HCT116 (cell line): ENCODE measurements around the gene CELF2. TPM values are rescaled to one million over a fixed set of nuclear protein-coding genes. Genes with fewer than 3 reads are reported as not detected.

Experiments used
- ATAC-seq: fragments of 200-7000 bp; cut with Tn5 transposase; 2 replicates; pipeline ENCODE4 v1.9.1; 2020; ENCODE audit warnings: mild to moderate bottlenecking, moderate library complexity
- BruUV-seq: library from RNA; stranded (reverse); fragments of 400-500 nt; replicated peaks from 2 replicates; lab custom pipeline; 2021; lab: Mats Ljungman, UMichigan
- CTCF ChIA-PET: fragments of 300-600 bp; sonication (Branson Sonifier 250); formaldehyde crosslinking; loops from one replicate; lab custom pipeline; 2021; ENCODE audit warnings: antibody characterized with exemption; lab: Charles Lee
- POLR2A ChIA-PET: fragments of 300-600, 350-600 bp; sonication (Branson Sonifier 250); formaldehyde crosslinking; loops from one replicate; lab custom pipeline; 2021; ENCODE audit warnings: antibody characterized with exemption; lab: Charles Lee
- RAD21 ChIA-PET, 2 experiments: fragments of 300-600 bp; sonication (Branson Sonifier 250); formaldehyde crosslinking; loops; one replicate each; lab custom pipeline; 2023; ENCODE audit warnings: low total read pairs in 2 of 2; ENCODE audit not compliant: uncharacterized antibody in 2 of 2, unreplicated experiment in 2 of 2, low non-redundant PET in 1 of 2; lab: Charles Lee
- DNase-seq: peaks from one replicate; pipeline ENCODE4 v3.0.0-alpha.2; 2010; ENCODE audit warnings: low read depth, low spot score
- H2AFZ ChIP-seq: fragments of 200-600 bp; shearing (Covaris generic), sonication (generic); 2 replicates; pipeline ENCODE4 v1.6.1; 2017; ENCODE audit warnings: low read depth, mixed run types, mixed read lengths, antibody characterized with exemption, low read length; ENCODE audit not compliant: poor library complexity, severe bottlenecking
- H3K27ac ChIP-seq: 2 replicates; pipeline ENCODE4 v1.5.1; 2012; ENCODE audit warnings: low read depth, low read length
- H3K27me3 ChIP-seq: fragments of 200-600 bp; sonication (generic); 2 replicates; pipeline ENCODE4 v1.6.1; 2016; ENCODE audit warnings: mixed run types, low read length, mixed read lengths; ENCODE audit not compliant: insufficient read depth
- H3K36me3 ChIP-seq, 2 experiments: fragments of 200-500 bp in 1 of 2; fragments of 200-600 bp in 1 of 2; sonication (Bioruptor generic) in 1 of 2; sonication (generic) in 1 of 2; 2 replicates each; pipeline versions ENCODE4 v1.5.1 to v1.6.1; 2014 to 2016; ENCODE audit warnings: low read length in 2 of 2, inconsistent platforms in 1 of 2, mixed read lengths in 1 of 2, mixed run types in 1 of 2; ENCODE audit not compliant: insufficient read depth in 2 of 2, control insufficient read depth in 1 of 2
- H3K4me1 ChIP-seq, 2 experiments: fragments of 200-600 bp in 1 of 2; sonication (generic) in 1 of 2; 2 replicates each; pipeline versions ENCODE4 v1.5.1 to v1.6.1; 2012 to 2017; ENCODE audit warnings: low read length in 2 of 2, inconsistent platforms in 1 of 2, mild to moderate bottlenecking in 1 of 2, mixed read lengths in 1 of 2, mixed run types in 1 of 2, moderate library complexity in 1 of 2; ENCODE audit not compliant: insufficient read depth in 2 of 2, control insufficient read depth in 1 of 2
- H3K4me2 ChIP-seq: fragments of 200-600 bp; sonication (generic); 2 replicates; pipeline ENCODE4 v1.6.1; 2017; ENCODE audit warnings: mixed run types, low read length, mixed read lengths
- H3K4me3 ChIP-seq, 2 experiments: fragments of 200-600 bp in 1 of 2; sonication (generic) in 1 of 2; replicated peaks in 1 of 2; 2 replicates each; pipeline ENCODE4 v1.5.1; 2011 to 2016; ENCODE audit warnings: low read length in 2 of 2, control low read depth in 1 of 2, low read depth in 1 of 2, mild to moderate bottlenecking in 1 of 2, mixed read lengths in 1 of 2, mixed run types in 1 of 2
- H3K79me2 ChIP-seq: fragments of 200-600 bp; sonication (generic); 2 replicates; pipeline ENCODE4 v1.6.1; 2017; ENCODE audit warnings: mild to moderate bottlenecking, mixed run types, low read length, moderate library complexity, mixed read lengths; ENCODE audit not compliant: insufficient read depth
- H3K9ac ChIP-seq: fragments of 200-600 bp; sonication (generic); 2 replicates; pipeline ENCODE4 v1.6.1; 2016; ENCODE audit warnings: low read length, mixed read lengths
- H3K9me2 ChIP-seq: fragments of 200-600 bp; sonication (generic), shearing (Covaris generic); 2 replicates; pipeline ENCODE4 v1.6.1; 2017; ENCODE audit warnings: mixed run types, mild to moderate bottlenecking, moderate library complexity; ENCODE audit not compliant: insufficient read depth
- H3K9me3 ChIP-seq, 2 experiments: fragments of 200-500 bp in 1 of 2; fragments of 200-600 bp in 1 of 2; sonication (Bioruptor generic) in 1 of 2; sonication (generic) in 1 of 2; 2 replicates each; pipeline ENCODE4 v1.6.1; 2014 to 2017; ENCODE audit warnings: low read length in 2 of 2, mixed read lengths in 2 of 2, inconsistent platforms in 1 of 2, low read depth in 1 of 2, mild to moderate bottlenecking in 1 of 2, mixed run types in 1 of 2, moderate library complexity in 1 of 2; ENCODE audit not compliant: control insufficient read depth in 1 of 2, insufficient read depth in 1 of 2
- H4K20me1 ChIP-seq: fragments of 200-600 bp; sonication (generic), shearing (Covaris generic); 2 replicates; pipeline ENCODE4 v1.6.1; 2017; ENCODE audit warnings: mixed run types, mild to moderate bottlenecking, moderate library complexity; ENCODE audit not compliant: insufficient read depth
- CBX3 ChIP-seq: IDR thresholded peaks from 2 replicates; pipeline ENCODE4 v1.6.1; 2012; ENCODE audit warnings: low read depth
- CEBPB ChIP-seq: IDR thresholded peaks from 2 replicates; pipeline ENCODE4 v1.6.1; 2012; ENCODE audit warnings: low read depth
- ELF1 ChIP-seq: IDR thresholded peaks from 2 replicates; pipeline ENCODE4 v1.6.1; 2012; ENCODE audit warnings: low read depth, borderline replicate concordance
- EZH2 ChIP-seq: fragments of 200-600 bp; sonication (generic); IDR thresholded peaks from 2 replicates; pipeline ENCODE4 v1.6.1; 2017; ENCODE audit warnings: antibody characterized with exemption, mixed run types
- EZH2phosphoT487 ChIP-seq: fragments of 200-600 bp; IDR thresholded peaks from 2 replicates; pipeline ENCODE4 v1.6.1; 2018; ENCODE audit warnings: antibody characterized with exemption, borderline replicate concordance
- FOSL1 ChIP-seq: IDR thresholded peaks from 2 replicates; pipeline ENCODE4 v1.6.1; 2012; ENCODE audit warnings: low read depth
- JUND ChIP-seq: IDR thresholded peaks from 2 replicates; pipeline ENCODE4 v1.6.1; 2012
- POLR2AphosphoS5 ChIP-seq: IDR thresholded peaks from 2 replicates; pipeline ENCODE4 v1.6.1; 2011; ENCODE audit warnings: mild to moderate bottlenecking, low read depth, low read length, moderate library complexity
- RAD21 ChIP-seq: IDR thresholded peaks from 2 replicates; pipeline ENCODE4 v1.6.1; 2012; ENCODE audit warnings: low read depth, mild to moderate bottlenecking
- SP1 ChIP-seq: IDR thresholded peaks from 2 replicates; pipeline ENCODE4 v1.6.1; 2012; ENCODE audit warnings: low read depth
- SRF ChIP-seq: IDR thresholded peaks from 2 replicates; pipeline ENCODE4 v1.6.1; 2012; ENCODE audit warnings: low read depth
- TCF7L2 ChIP-seq: IDR thresholded peaks from 2 replicates; pipeline ENCODE4 v1.7.0; 2011; ENCODE audit warnings: borderline replicate concordance, inconsistent platforms; ENCODE audit not compliant: insufficient read depth, insufficient read length; ENCODE audit errors: extremely low read depth
- YY1 ChIP-seq: IDR thresholded peaks from 2 replicates; pipeline ENCODE4 v1.6.1; 2011; ENCODE audit warnings: low read length, low read depth, moderate library complexity, mild to moderate bottlenecking; ENCODE audit not compliant: insufficient replicate concordance; ENCODE audit errors: extremely low read depth
- ZNF274 ChIP-seq: fragments of 200-500 bp; sonication (Bioruptor generic); IDR thresholded peaks from 2 replicates; pipeline ENCODE4 v1.6.1; 2014; ENCODE audit warnings: mild to moderate bottlenecking, low read depth, low read length, inconsistent platforms
- intact Hi-C: fragments of 100-400 bp; cut with micrococcal nuclease; formaldehyde crosslinking; loops from 2 replicates; pipeline ENCODE4 v1.10.0; 2022
- total RNA-seq: library from RNA; stranded (reverse); gene quantifications from one replicate; pipeline ENCODE4 v1.2.1, GENCODE V29; 2021; ENCODE audit not compliant: unreplicated experiment
- TF ChIP-seq, protein P1 (sequence below), 3 experiments: fragments of 200-600 bp in 1 of 3; sonication (generic) in 1 of 3; IDR thresholded peaks in 2 of 3; conservative IDR thresholded peaks in 1 of 3; 2 replicates each; pipeline ENCODE4 v1.5.1; 2012 to 2017; ENCODE audit warnings: low read depth in 2 of 3, low read length in 2 of 3, antibody characterized with exemption in 1 of 3, borderline replicate concordance in 1 of 3, control low read depth in 1 of 3, mild to moderate bottlenecking in 1 of 3, mixed read lengths in 1 of 3, mixed run types in 1 of 3, moderate library complexity in 1 of 3; ENCODE audit not compliant: insufficient read depth in 1 of 3
- TF ChIP-seq, protein P2 (sequence below): IDR thresholded peaks from 2 replicates; pipeline ENCODE4 v1.6.1; 2011; ENCODE audit warnings: mild to moderate bottlenecking, low read length, moderate library complexity; ENCODE audit not compliant: insufficient replicate concordance; ENCODE audit errors: extremely low read depth

Gene CELF2
- total RNA-seq, 1 experiment from 2014 or later, result 0.66 TPM

DNA sequence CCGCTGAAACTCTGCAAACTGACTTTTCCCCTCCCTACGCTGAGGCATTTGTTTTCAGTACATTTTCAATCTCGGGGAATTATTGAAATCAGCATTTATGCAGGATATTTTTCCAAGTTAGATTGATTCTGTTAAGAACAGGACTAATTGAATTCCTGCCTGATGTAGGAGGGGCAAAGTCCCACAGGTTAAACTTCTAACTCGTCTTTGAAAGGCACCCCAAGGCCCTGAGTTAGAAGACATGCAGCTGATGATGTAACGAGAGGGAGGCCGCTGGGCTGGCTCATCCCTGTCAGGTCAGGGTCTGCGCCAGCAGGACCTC, 253.1 kb downstream of the CELF2 start:
- ChIA-PET CTCF (interaction anchor here (0.7 to 1.8 kb wide), 6 partner anchors 12 to 455 kb away, joined by 3 to 11 read pairs (median 3); no protein-coding TSS in a partner anchor), POLR2A (interaction anchor here (1.0 kb wide), 1 partner anchor 11 kb away, joined by 3 read pairs; no protein-coding TSS in a partner anchor)
- H4K20me1 ChIP-seq, result no peaks in the 10 kb centered on the region
- DNase-seq (no peak), ATAC-seq (peak; percentile 10; the same call in 1 of the 2 replicates)
- H2AFZ ChIP-seq, result no peak overlapping the region
- peaks cover 3% of the 10 kb centered on the region; the same call in 1 of the 2 replicates for H3K27me3 ChIP-seq
- H3K79me2 ChIP-seq, result no peaks in the 10 kb centered on the region
- intact Hi-C loops, result loop anchor here (1.0 to 2.0 kb wide), 2 partner anchors 202 to 1940 kb away; no protein-coding TSS in a partner anchor
- no peak overlapping the region for H3K4me3 ChIP-seq
- 0 out of 4 replicates have a peak, but pooled peaks cover 0 to 4% of the 10 kb centered on the region in 2 experiments for H3K4me1 ChIP-seq
- no peak for TF ChIP-seq EZH2phosphoT487
- no peak for TF ChIP-seq ZNF274
- no peak for TF ChIP-seq FOSL1
- no peak for TF ChIP-seq ELF1
- TF ChIP-seq SRF, result no peak
- no peak for TF ChIP-seq CBX3
- TF ChIP-seq, all 23 proteins: peak for 0
- RAD21 ChIA-PET, result no interaction called here
- Histone ChIP-seq H3K9ac (no peak overlapping the region), H3K4me2 (no peak overlapping the region), H3K27ac (no peak overlapping the region), H3K9me2 (no peaks in the 10 kb centered on the region), H3K36me3 (no peaks in the 10 kb centered on the region), H3K9me3 (no peaks in the 10 kb centered on the region)
- BruUV-seq, result no TSS peak

DNA sequence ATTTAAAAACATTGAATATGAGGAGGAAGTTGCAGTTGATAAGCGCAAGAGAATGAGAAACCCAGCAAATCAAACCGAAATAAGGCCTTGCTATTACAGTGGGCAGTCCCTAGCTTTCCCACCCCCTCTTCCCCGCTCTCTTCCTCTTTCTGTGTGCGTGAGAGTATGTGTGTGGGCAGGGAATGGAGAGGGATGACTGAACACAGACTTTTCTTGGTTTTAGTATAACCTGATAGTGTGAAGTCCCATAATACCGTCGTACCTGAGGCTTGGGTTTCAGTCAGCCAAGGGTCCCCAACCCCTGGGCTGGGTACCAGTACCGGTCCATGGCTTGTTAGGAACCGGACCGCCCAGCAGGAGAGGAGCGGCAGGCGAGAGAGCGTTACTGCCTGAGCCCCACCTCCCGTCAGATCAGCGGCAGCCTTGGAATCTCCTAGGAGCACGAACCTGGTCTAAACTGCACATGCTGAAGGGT, 255.3 kb downstream of the CELF2 start:
- TF ChIP-seq RAD21 (no peak), EZH2 (no peak), JUND (no peak), SRF (no peak), SP1 (no peak), ZNF274 (no peak), ELF1 (no peak), YY1 (no peak), POLR2AphosphoS5 (no peak), CBX3 (no peak), FOSL1 (no peak), CEBPB (no peak), TCF7L2 (no peak)
- TF ChIP-seq, protein P1, sequence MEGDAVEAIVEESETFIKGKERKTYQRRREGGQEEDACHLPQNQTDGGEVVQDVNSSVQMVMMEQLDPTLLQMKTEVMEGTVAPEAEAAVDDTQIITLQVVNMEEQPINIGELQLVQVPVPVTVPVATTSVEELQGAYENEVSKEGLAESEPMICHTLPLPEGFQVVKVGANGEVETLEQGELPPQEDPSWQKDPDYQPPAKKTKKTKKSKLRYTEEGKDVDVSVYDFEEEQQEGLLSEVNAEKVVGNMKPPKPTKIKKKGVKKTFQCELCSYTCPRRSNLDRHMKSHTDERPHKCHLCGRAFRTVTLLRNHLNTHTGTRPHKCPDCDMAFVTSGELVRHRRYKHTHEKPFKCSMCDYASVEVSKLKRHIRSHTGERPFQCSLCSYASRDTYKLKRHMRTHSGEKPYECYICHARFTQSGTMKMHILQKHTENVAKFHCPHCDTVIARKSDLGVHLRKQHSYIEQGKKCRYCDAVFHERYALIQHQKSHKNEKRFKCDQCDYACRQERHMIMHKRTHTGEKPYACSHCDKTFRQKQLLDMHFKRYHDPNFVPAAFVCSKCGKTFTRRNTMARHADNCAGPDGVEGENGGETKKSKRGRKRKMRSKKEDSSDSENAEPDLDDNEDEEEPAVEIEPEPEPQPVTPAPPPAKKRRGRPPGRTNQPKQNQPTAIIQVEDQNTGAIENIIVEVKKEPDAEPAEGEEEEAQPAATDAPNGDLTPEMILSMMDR (IDR thresholded peaks at IDR 0.05 in 2 of 3, conservative IDR thresholded peaks at IDR 0.05 in 1 of 3; ENCODE audit: borderline replicate concordance in 1 of 3, insufficient read depth in 1 of 3, low read depth in 2 of 3, low read length in 2 of 3), result no peak
- TF ChIP-seq, protein P2, sequence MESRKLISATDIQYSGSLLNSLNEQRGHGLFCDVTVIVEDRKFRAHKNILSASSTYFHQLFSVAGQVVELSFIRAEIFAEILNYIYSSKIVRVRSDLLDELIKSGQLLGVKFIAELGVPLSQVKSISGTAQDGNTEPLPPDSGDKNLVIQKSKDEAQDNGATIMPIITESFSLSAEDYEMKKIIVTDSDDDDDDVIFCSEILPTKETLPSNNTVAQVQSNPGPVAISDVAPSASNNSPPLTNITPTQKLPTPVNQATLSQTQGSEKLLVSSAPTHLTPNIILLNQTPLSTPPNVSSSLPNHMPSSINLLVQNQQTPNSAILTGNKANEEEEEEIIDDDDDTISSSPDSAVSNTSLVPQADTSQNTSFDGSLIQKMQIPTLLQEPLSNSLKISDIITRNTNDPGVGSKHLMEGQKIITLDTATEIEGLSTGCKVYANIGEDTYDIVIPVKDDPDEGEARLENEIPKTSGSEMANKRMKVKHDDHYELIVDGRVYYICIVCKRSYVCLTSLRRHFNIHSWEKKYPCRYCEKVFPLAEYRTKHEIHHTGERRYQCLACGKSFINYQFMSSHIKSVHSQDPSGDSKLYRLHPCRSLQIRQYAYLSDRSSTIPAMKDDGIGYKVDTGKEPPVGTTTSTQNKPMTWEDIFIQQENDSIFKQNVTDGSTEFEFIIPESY, result no peak
- no peaks in the 10 kb centered on the region for H3K79me2 ChIP-seq
- H3K4me2 ChIP-seq, result no peak overlapping the region
- no peak overlapping the region for H3K4me3 ChIP-seq
- DNase-seq, result no peak
- no peak overlapping the region for H3K27ac ChIP-seq
- intact Hi-C loops, result no loop called here
- BruUV-seq, result no TSS peak
- no peaks in the 10 kb centered on the region for H3K9me2 ChIP-seq
- peaks cover 3% of the 10 kb centered on the region; the same call in 1 of the 2 replicates for H3K27me3 ChIP-seq
- RAD21 ChIA-PET, result no interaction called here
- POLR2A ChIA-PET, result interaction anchor here (0.7 kb wide), 1 partner anchor 156 kb away, joined by 6 read pairs; no protein-coding TSS in a partner anchor
- H3K36me3 ChIP-seq, result no peaks in the 10 kb centered on the region
- H3K9ac ChIP-seq, result no peak overlapping the region
- 0 out of 4 replicates have a peak, but pooled peaks cover 0 to 4% of the 10 kb centered on the region in 2 experiments for H3K4me1 ChIP-seq
- H2AFZ ChIP-seq, result no peak overlapping the region
- CTCF ChIA-PET, result no interaction called here
- H4K20me1 ChIP-seq, result no peaks in the 10 kb centered on the region
- ATAC-seq, result no peak
- no peaks in the 10 kb centered on the region for H3K9me3 ChIP-seq
